Myocyte (in vitro differentiated cells): Measurements from ENCODE around the gene TAS1R1. TPM values are rescaled to one million over a fixed set of nuclear protein-coding genes. Genes with fewer than 3 reads are reported as not detected.

Experiments
- DNase-seq: peaks from one replicate; pipeline ENCODE4 v3.0.0-alpha.2; 2012; ENCODE audit warnings: low read depth
- polyA plus RNA-seq: library from polyadenylated mRNA; unstranded; fragments of >200 nt; gene quantifications from one replicate; pipeline ENCODE4 v1.2.1, GENCODE V29; 2012; ENCODE audit warnings: missing spikeins
- total RNA-seq: library from RNA; depleted of rRNA; stranded (reverse); fragments of >200 nt; gene quantifications from 2 replicates; pipeline ENCODE4 v1.2.3, GENCODE V29; 2014

The TAS1R1 gene
- total RNA-seq, result 7.5 and 8.0 TPM in 2 replicates
- polyA plus RNA-seq, result 4.8 TPM

- peak; percentile 94 for DNase-seq
These were observed at the start of gene TAS1R1 for GRCh38 chr1:6554907-6555778. Gene TAS1R1, plus strand, starts transcription at chr1:6555307. Its CDS starts 67 bp downstream, at chr1:6555374.

DNA sequence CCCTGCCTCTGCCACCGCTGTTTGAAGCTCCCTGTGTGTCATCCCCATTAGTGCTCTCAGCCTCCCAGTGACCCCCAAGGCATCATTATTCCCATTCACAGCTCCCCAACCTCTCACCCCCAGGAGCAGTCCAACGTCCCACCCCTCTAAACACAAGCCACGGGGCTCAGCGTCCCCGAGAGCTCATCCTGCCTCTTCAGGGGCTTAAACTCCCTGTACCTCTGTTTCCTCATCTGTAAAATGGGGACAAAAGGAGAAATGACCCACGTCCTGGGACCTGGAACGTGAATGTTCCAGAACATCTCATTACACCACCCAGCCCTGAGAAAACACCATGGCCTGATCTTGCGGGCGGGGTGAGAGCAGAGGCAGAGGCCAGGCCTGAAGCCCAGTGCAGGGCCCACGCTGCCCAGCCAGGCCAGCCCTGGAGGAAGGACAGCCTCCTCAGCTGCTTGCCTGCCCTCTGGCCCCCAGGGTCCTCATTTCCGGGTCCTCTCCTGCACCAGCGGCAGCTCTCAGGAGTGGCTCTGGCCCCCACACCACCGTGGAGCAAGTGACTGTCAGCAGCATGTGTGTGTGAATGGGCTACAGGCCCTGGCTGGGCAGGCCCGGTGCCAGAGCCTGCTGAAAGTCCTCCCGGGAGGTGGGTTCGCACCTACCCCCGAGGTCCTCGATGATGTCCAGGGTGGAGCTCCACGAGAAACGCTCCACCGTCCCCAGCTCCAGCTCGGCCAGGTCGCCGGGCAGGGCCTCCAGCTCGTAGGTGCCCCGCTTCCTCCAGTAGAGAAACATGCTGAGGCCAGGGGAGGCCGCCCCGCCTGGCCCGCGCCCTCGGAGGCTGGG is 49.5 kb upstream of the TAS1R1 start:
- no peak for DNase-seq

GRCh38 chr1:6506210-6507036 is 48.7 kb upstream of the TAS1R1 start:
- DNase-seq, result no peak

DNA sequence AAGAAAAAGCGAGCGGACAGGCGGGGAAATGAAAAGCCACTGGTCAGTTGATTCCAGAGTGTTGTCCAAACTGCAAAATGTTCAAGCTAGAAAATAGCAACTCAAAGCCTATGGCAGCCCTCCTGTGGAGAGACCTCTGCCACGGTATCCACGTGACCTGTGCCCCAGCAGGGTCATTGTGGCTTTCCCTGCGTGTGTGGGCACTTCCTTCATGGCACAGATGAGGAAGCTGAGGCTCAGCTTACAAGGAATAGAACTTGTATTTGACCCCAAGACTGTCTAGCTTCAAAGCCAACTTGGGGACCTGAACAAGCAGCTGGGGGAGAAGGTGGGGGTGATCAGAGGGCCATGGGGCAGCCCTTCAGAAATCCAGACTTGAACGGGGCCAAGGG is 48.1 kb upstream of the TAS1R1 start:
- DNase-seq, result peak; percentile 61

DNA sequence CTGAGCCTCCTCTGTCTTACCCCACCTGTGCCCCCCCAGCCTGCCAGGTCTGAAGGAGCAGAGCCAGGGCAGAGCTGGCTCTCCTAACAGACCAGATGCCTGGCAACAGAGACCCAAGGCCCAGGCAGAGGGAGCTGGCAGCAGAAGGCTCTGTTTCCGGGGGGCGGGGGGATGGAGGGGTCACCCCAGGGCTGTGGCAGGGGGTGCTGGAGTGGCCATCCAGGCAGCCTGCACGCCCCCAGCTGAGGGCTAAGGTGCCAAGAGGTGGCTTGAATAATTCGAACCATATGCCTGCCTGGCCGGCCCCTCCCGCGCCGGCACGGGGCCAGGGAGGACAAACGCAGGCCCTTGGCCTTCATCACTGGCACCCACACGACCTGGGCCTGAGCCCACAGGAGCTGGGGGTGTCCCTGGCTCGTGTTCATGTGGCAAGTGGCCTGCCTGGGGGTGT is 47.6 kb upstream of the TAS1R1 start:
- DNase-seq, result no peak

DNA sequence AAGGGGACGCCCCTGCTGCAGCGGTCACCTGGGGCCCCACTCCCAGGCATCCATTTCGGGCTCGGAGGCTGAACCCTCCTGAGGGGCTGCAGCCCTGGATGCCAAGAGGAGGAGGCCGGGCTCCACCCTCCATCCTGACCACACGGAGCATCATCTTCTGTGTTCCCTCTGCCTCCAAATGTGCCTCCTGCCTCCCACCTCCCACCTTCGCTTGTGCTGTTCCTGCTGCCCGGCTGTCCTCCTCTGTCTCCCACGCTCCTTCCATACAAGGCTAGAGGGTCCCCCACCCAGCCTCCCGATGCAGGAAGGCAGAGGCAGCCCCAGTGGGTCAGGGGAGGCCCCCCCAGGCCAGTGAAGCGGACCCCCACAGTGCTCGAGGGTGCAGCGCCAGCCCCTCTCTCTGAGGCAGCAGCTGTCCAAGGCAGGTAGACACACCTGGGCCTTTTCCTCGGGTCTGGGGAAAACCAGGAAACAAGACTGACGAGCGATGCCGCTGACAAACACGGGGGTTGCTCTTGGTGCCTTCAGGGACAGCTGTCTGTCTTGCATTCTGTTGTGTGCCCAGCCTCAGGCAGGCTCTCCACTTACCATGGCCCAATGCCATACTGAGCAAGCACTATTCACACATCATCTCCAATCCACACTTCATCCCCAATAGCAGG is 46.8 kb upstream of the TAS1R1 start:
- DNase-seq, result peak; percentile 95

GRCh38 chr1:6508816-6509189 is 46.3 kb upstream of the TAS1R1 start:
- DNase-seq, result no peak

DNA sequence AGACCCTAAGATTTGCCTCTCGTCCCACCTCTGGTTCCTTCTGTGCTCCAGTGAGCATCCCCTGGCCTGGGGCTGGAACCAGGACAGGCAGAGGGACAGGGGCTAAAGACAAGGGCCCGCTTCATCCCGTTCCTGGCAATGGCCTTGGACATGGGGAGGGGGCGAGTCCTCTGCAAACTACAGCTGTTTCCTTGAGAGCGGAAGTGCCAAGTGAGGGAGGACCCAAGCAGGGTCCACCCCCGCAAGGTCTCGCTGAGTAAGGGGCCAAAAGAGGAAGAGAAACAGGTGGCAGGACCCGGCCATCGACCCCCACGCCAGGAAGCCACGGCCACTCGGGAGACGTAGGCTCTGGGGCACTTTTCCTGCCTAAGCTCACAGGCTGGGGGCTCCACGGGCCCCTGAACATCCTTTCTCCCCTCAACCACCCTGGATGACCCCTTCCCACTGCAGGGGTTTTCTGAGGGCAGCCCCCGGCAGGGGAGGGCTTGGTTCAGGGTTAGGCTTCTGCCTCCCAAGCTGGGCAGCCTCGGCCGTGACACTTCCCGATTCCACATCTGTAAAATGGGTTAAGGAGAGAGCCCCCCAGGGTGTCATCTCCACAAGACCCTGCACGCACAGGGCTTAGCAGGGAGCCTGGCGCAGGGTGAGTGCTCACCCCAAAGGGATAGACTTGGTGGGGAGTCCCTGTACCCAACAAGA is 45.7 kb upstream of the TAS1R1 start:
- DNase-seq, result peak; percentile 68

DNA sequence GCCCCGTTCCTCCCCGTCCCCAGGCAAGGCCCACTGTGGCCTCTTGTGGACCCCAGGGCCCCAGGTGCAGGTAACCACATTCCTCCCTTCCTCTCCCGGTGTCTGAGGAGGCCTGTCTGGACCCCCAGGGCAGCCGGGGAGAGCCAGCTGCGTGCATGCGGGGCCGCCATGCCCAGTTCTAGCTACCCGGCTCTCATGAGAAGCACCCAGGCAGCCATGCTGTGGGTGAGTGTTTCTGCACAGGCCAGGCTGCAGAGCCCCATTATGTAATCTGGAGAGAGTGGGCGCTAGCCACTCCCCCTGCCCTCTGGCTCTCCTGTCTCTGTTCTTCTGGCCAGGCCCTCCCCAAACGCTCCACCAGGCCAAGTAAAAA is 45.2 kb upstream of the TAS1R1 start:
- DNase-seq, result no peak

GRCh38 chr1:6510493-6510892 is 44.6 kb upstream of the TAS1R1 start:
- DNase-seq, result no peak

DNA sequence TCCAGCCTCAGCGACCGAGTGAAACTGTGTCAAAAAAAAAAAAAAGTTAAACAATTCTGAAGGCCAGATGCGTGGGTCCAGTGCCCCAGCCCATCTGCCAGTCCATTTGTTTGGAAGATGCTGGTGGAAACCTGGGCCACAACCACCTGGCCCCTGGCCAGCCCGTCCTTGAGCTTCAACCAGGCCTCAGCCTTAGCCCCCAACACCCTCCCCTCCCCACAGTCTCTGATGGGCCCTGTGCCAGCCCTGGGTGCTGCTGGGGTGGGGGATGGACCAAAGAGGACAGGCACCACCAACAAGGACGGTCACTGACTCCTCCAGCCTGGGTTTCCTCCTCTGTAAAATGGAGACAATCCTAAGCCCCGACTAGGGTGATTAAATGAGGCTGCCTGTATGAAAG is 44.1 kb upstream of the TAS1R1 start:
- no peak for DNase-seq

- DNase-seq, result no peak
These were observed 43.4 kb upstream of the TAS1R1 start for GRCh38 chr1:6511561-6512244.

GRCh38 chr1:6512245-6512907 is 42.7 kb upstream of the TAS1R1 start:
- peak; percentile 96 for DNase-seq

DNA sequence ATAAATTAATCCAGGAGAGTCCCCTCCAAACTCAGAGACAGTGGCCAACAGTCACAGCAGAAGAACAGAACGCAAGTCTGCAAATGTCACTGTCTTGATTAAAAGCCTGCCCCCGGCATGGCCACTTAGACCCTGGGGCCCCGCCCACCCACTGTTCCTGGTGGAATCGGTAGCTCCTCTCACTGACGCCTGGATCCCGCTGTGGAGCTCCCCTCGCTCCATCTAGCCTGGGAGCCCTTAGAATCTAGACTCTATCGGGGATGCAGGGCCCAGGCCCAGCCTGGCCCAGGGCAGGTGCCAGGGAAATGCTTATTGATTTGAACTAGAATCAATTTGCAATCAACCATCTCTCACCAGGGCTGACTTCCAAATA is 42.2 kb upstream of the TAS1R1 start:
- no peak for DNase-seq

GRCh38 chr1:6513320-6513801 is 41.7 kb upstream of the TAS1R1 start:
- peak; percentile 88 for DNase-seq

DNA sequence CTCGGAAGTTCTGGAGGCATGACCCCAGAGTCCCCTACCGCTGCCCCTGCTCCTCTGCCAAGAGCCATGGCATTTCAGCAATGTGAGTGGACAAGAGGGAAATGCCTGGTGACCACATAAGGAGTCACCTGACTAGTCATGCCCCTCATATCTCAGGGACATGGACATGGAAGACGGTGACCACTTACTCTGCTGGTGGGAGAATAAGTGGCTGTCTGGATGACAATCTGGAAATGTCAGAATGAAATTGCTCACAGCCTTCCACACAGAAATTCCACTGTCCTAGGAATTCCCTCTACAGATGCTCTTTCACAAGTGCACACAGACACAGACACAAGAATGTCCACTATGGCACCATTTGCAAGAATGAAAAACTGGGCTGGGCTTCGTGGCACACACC is 39.3 kb upstream of the TAS1R1 start:
- DNase-seq, result peak; percentile 90

- peak; percentile 79 for DNase-seq
These were observed 37.7 kb upstream of the TAS1R1 start for GRCh38 chr1:6517435-6517851.

GRCh38 chr1:6519491-6519934 is 35.6 kb upstream of the TAS1R1 start:
- peak; percentile 69 for DNase-seq
